Panc1 (cell line): ENCODE measurements around the gene RFX8. TPM values are rescaled to one million over a fixed set of nuclear protein-coding genes. Genes with fewer than 3 reads are reported as not detected.

ENCODE experiments used
- ATAC-seq: fragments of 200-7000 bp; cut with Tn5 transposase; 2 replicates; pipeline ENCODE4 v1.9.1; 2020; ENCODE audit warnings: mild to moderate bottlenecking, moderate library complexity
- BruUV-seq: library from RNA; stranded (reverse); fragments of 400-500 nt; replicated peaks from 2 replicates; lab custom pipeline; 2021; lab: Mats Ljungman, UMichigan
- CTCF ChIA-PET: fragments of 300-600 bp; sonication (Branson Sonifier 250); formaldehyde crosslinking; loops from one replicate; lab custom pipeline; 2022; ENCODE audit warnings: antibody characterized with exemption; lab: Charles Lee
- POLR2A ChIA-PET: fragments of 300-600 bp; sonication (Branson Sonifier 250); formaldehyde crosslinking; loops from one replicate; lab custom pipeline; 2022; ENCODE audit warnings: antibody characterized with exemption; lab: Charles Lee
- DNase-seq: peaks from one replicate; pipeline ENCODE4 v3.0.0-alpha.2; 2010; ENCODE audit warnings: low read depth, low spot score
- H3K27ac ChIP-seq: 2 replicates; pipeline ENCODE4 v1.5.1; 2011; ENCODE audit warnings: mild to moderate bottlenecking, low read length, inconsistent platforms
- H3K27me3 ChIP-seq: fragments of 200-500 bp; sonication (Bioruptor generic); 2 replicates; pipeline ENCODE4 v1.6.0; 2014; ENCODE audit warnings: low read length, inconsistent platforms; ENCODE audit not compliant: control insufficient read depth, insufficient read depth
- H3K36me3 ChIP-seq: fragments of 200-500 bp; sonication (Bioruptor generic); 2 replicates; pipeline ENCODE4 v1.5.1; 2014; ENCODE audit warnings: inconsistent platforms, mild to moderate bottlenecking, low read length, moderate library complexity; ENCODE audit not compliant: control insufficient read depth, insufficient read depth
- H3K4me1 ChIP-seq: 2 replicates; pipeline ENCODE4 v1.5.1; 2011; ENCODE audit warnings: inconsistent platforms, mild to moderate bottlenecking, low read length, moderate library complexity; ENCODE audit not compliant: control insufficient read depth, insufficient read depth
- H3K4me3 ChIP-seq, 2 experiments: 2 replicates each; pipeline ENCODE4 v1.5.1; 2011 to 2012; ENCODE audit warnings: low read depth in 2 of 2, low read length in 2 of 2, mild to moderate bottlenecking in 2 of 2, inconsistent platforms in 1 of 2, moderate library complexity in 1 of 2
- H3K9me3 ChIP-seq: fragments of 200-500 bp; sonication (Bioruptor generic); 2 replicates; pipeline ENCODE4 v1.5.1; 2014; ENCODE audit warnings: low read depth, mild to moderate bottlenecking, inconsistent platforms, low read length, moderate library complexity; ENCODE audit not compliant: control insufficient read depth, insufficient read depth
- CTCF ChIP-seq: fragments of 450-650 bp; IDR thresholded peaks from 2 replicates; pipeline ENCODE4 v1.5.1; 2017; ENCODE audit warnings: mild to moderate bottlenecking
- POLR2AphosphoS5 ChIP-seq: IDR thresholded peaks from 2 replicates; pipeline ENCODE4 v1.6.1; 2012; ENCODE audit warnings: mild to moderate bottlenecking, low read depth, low read length, moderate library complexity
- REST ChIP-seq, 2 experiments: IDR thresholded peaks; 2 replicates each; pipeline ENCODE4 v1.6.1; 2011 to 2012; ENCODE audit warnings: low read depth in 2 of 2, control low read depth in 1 of 2, low read length in 1 of 2, mild to moderate bottlenecking in 1 of 2, moderate library complexity in 1 of 2; ENCODE audit not compliant: insufficient read depth in 1 of 2
- SIN3A ChIP-seq: IDR thresholded peaks from 2 replicates; pipeline ENCODE4 v1.6.1; 2012; ENCODE audit warnings: low read depth, mild to moderate bottlenecking, low read length, moderate library complexity, borderline replicate concordance; ENCODE audit not compliant: insufficient read depth
- TCF7L2 ChIP-seq: IDR thresholded peaks from 2 replicates; pipeline ENCODE4 v1.6.1; 2011; ENCODE audit warnings: mild to moderate bottlenecking, low read depth, low read length, inconsistent platforms
- in situ Hi-C: cut with HindIII; loops from 2 replicates; pipeline ENCODE4 v1.10.0; 2016; ENCODE audit warnings: low sequenced_read_pairs, low pct_unique_long_range_greater_than_20kb
- intact Hi-C: fragments of 100-400 bp; cut with micrococcal nuclease; formaldehyde crosslinking; loops from one replicate; pipeline ENCODE4 v1.10.0; 2022; ENCODE audit not compliant: unreplicated experiment
- total RNA-seq: library from RNA; stranded (reverse); gene quantifications from one replicate; pipeline ENCODE4 v1.2.1, GENCODE V29; 2021; ENCODE audit not compliant: unreplicated experiment

RFX8 gene
- total RNA-seq, 1 experiment from 2014 or later, result not detected

- no peak for ATAC-seq
- no peak for DNase-seq
- in situ Hi-C loops, result no loop called here
- Histone ChIP-seq H3K9me3 (no peaks in the 10 kb centered on the region), H3K4me3 (no peak overlapping the region), H3K4me1 (no peaks in the 10 kb centered on the region), H3K27ac (no peak overlapping the region), H3K27me3 (no peaks in the 10 kb centered on the region), H3K36me3 (no peaks in the 10 kb centered on the region)
- intact Hi-C loops, result no loop called here
- POLR2A ChIA-PET, result no interaction called here
- CTCF ChIA-PET, result interaction anchor here (0.9 kb wide), 1 partner anchor 30 kb away, joined by 4 read pairs; the partner anchor contains the start of gene CREG2
- BruUV-seq, result no TSS peak
- TF ChIP-seq REST (IDR thresholded peaks at IDR 0.05; ENCODE audit: insufficient read depth in 1 of 2, low read depth in 2 of 2, low read length in 1 of 2), result no peak
- no peak for TF ChIP-seq TCF7L2
- no peak for TF ChIP-seq SIN3A
Observed at GRCh38 chr2:101357376-101357775, 117.5 kb downstream of the RFX8 start.

- H3K4me3 ChIP-seq, result no peak overlapping the region
- ChIA-PET CTCF (no interaction called here), POLR2A (no interaction called here)
- in situ Hi-C loops (no loop called here), intact Hi-C loops (no loop called here)
- no peaks in the 10 kb centered on the region for H3K27me3 ChIP-seq
- no TSS peak for BruUV-seq
- no peak overlapping the region for H3K27ac ChIP-seq
- H3K36me3 ChIP-seq, result no peaks in the 10 kb centered on the region
- H3K4me1 ChIP-seq, result no peaks in the 10 kb centered on the region
- no peaks in the 10 kb centered on the region for H3K9me3 ChIP-seq
- ATAC-seq (no peak), DNase-seq (no peak)
- no peak for TF ChIP-seq SIN3A
- no peak for TF ChIP-seq POLR2AphosphoS5
- TF ChIP-seq REST (IDR thresholded peaks at IDR 0.05; ENCODE audit: insufficient read depth in 1 of 2, low read depth in 2 of 2, low read length in 1 of 2), result no peak
- no peak for TF ChIP-seq TCF7L2
- no peak for TF ChIP-seq CTCF
Observed at GRCh38 chr2:101356521-101356920, 118.4 kb downstream of the RFX8 start.
